GM19099 (cell line): ENCODE data around the gene CALM1.

Source experiments
- POLR2A ChIP-seq: IDR thresholded peaks from 3 replicates; pipeline ENCODE4 v1.6.1; 2011; ENCODE audit warnings: low read depth; ENCODE audit not compliant: insufficient read length; ENCODE audit errors: extremely low read depth

The CALM1 gene

DNA sequence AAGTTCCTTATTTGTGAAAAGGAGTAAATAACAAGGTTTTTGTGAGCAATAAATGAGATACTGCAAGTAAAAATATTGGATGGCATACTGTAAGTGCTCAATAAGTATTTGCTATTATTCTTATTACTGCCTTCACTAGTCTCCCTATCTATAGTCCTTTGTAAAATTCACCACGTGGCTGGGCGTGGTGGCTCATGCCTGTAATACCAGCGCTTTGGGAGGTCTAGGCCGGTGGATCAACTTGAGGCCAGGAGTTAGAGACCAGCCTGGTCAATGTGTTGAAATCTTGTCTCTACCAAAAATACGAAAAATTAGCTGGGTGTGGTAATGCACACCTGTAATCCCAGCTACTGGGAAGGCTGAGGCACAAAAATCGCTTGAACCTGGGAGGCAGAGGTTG lies 18.6 kb upstream of the CALM1 start:
- TF ChIP-seq POLR2A, result no peak

DNA sequence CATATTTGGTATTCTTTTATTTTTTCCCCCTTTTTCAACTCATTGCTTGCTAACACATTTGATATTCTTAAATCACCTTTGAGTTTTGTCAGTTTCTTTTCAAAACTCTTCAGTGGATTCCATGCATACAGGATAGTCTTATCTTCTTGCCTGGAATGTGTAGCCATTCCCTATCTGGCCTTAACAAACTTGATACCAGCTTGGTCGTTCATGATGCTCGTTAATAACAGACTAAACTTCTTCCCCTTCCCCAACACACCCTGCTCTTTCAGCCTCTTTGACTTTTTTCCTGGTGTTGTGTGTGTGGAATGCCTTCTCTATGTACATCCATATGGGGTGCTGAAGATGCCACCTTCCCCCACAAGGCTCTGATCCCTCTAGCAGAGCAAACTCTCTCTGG lies 17.7 kb upstream of the CALM1 start:
- TF ChIP-seq POLR2A, result no peak

DNA sequence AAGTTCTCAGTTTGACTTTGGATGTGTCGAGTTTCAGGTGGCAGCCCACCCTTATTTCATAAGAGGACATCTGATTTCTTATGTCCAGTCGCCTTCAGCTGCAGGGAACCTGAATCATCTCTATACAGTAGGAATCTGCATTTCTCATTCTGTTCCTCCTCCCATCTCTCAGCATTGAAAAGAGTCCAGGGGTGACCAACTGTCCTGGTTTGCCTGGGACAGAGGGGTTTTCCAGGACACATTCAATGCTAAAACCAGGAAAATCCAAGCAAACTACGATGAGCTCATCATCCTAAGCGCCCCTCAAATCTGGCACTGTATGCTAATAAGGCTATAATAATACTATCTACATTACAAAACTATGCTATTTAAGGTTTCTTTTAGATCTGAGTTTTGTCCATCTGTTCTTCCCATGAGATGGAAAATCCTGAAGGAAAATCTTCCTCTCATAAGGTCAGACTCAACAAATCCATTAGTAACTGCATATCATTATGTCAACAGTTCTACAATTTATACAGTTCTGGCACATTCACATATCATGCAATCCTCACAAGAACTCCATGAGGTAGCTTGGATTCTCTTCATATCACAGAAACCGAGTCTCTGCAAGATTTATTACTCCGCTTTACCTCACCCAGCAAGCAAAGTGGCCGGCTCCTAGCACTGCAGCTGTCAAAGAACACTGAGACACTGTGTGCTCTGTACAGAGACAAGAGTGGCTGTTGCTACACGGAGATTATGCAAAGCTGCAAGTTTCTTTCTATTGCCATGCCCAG lies 15.6 kb upstream of the CALM1 start:
- TF ChIP-seq POLR2A, result no peak

DNA sequence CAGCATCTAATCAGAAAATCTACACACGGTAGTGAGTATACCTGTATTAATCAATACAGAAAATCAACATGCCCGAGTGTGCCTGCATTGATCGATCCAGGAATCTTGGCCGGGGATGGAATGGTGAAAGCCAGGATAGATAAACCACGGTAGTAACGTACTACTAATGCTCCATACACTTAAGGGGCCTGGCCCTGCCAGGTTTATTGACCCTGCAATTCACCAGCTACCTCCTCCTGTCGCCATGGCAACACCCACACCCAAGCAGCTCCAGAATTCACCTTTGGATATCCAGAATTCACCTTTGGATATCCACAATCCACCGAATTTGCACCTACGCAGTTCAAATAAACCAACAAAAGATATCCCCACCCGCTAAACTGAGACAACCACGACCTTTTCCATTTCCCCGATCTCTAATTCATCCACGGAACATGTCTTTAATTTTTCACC lies 14.8 kb upstream of the CALM1 start:
- TF ChIP-seq POLR2A, result no peak

DNA sequence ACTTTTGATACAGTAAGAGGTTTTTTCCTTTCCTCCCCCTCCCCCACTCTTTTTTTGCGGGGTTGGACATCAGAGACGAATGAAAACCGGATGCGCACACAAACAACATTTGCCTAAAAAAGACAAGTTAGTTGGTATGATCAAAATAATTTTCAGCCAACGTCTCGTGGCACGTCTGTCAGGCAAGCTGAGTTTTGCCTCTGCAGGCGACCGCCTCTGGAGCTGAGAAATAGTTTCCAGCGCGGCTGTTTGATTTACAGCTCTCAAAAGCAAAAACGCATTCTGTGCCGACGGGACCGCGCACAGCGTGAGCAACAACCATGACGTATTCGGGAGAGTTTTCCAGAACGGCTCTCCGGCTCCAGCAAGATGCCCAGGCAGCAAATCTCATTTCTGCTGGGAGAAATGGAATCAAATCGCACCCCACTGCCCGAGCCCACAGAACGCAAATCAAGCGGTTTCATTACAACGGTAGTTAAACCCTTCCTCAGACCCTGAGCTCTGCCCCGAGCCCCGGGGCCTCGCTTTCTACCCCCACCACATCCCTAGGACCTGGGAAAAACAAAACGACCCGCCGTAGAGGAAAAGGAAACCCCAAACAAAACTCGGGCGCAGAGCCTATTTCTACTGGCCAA lies 14.2 kb upstream of the CALM1 start:
- no peak for TF ChIP-seq POLR2A

DNA sequence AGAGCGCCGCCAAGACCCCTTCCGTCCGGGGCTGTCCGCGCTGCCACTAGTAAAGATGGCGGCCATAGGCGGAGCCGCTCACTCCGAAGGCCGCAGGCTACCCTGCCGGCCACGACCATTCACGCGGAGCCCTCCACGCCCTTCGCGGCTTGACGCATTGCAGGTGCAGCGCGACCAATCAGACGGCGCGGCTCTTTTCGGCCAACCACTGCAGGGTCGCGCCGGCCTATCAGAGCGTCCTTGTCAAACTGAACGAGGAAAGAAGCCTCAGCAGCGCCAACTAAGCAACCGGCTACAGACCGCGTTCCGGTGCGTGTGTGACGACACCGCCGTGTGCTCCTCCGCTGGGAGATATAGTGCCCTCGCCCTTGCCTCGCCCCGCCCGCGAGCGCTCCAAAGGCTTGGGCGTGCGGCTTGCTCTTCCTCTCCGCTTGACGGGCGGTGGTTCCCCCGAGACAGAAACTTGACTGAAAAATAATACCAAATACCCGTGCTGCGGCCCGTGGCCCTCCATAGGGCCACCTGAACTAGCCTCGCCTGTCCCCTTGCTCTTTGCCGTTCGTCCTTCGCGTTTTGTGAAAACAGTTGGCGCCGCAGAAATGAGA lies 13.6 kb upstream of the CALM1 start:
- peak; percentile 86 for TF ChIP-seq POLR2A

DNA sequence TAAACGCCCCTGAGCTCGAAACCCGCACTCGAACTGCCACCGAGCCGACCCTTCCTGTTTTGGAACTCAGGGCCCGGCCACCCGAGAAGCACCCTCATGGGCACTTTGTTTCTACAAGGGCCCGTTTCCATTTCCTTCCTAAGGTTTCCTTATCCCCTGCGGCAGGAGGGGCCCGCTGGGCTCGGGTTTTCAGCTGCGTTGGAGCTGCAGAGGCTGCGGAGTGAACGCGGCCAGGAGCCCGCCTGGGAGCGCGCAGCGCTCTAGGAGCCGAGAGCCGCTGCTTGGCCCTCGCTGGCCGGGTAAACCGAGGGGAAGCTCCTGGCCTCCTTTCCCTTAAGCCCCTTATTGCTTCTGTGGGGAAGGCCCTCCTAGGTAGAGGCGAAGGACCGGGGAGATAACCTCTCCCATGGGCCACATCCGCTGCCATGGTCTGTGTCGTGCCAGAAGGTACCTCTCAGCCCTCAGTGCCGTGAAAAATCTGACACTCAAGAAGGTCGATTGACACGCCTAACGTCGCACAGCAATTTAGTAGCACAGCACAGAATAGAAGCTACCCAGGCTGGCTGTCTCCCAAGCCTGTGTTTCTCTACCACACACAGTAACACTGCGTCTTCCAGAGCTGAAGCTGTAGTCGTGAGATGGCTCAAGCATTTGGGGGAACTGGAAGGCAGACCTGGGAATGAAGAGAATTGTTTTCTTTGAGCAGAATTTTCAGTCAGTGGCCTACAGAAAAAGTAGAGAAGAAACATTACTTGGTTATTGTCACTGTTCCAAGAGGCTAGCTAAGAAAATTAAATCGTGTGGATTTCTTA lies 12.9 kb upstream of the CALM1 start:
- no peak for TF ChIP-seq POLR2A

DNA sequence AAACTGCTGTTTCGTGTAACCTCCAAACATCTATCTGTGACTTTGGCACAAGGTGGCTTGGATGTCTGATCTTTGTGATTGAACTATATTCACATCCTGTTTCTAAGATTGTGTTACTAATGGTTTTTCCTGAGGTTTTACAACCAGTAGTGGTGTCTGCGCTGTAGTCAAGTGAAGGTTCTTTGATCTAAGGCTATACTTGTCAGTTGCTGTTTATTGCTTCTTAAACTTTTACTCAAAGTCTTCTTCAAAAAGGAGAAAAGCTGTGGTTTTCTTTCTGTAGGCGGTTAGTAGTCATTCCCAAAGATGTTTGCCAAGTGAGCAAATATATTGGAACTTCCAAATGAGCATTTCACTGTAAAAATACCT lies 12.3 kb upstream of the CALM1 start:
- TF ChIP-seq POLR2A, result no peak

DNA sequence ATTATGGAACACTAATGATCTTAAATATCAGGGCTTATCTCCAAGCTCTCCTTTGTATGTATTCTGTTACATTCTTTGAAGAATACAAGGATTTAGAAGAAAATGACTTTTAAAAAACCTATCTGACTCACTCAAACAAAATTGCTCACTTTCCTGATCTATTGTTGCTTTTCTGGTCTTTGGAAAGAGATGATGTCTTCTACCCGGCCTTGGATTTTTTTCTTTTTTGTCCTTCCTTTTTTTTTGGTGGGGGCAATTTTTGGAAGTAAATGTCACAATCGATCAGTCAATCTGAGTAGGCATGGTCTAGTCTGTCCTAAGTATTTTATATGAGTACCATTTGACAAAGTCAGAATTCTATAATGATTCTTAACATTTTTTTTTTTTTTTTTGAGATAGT lies 10.5 kb upstream of the CALM1 start:
- no peak for TF ChIP-seq POLR2A

DNA sequence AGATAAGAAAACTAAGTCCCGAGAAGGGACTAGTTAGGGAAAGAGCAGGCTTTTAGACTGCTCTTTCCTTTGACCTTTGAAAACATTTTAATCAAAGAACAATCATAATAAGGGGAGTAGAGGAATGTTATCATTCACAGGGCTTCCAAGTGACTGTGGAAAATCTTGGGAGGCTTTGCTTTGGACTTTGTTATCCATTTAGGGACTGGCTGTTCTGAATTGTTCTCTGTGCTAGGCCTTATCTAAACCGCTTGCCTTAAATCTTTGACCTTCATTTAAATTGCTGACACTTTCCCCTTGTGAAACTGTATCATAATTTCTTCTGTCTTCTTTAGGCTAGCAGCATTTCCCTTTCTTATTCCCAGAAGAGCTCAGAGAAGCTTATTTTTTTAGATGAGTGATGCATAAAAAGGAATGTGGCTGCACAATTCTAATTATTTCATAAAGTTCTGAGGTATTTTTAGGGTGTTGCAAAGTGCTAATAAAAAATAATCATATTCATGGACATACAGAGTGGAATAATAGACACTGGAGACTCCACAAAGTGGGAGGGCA lies 9.5 kb upstream of the CALM1 start:
- TF ChIP-seq POLR2A, result no peak

DNA sequence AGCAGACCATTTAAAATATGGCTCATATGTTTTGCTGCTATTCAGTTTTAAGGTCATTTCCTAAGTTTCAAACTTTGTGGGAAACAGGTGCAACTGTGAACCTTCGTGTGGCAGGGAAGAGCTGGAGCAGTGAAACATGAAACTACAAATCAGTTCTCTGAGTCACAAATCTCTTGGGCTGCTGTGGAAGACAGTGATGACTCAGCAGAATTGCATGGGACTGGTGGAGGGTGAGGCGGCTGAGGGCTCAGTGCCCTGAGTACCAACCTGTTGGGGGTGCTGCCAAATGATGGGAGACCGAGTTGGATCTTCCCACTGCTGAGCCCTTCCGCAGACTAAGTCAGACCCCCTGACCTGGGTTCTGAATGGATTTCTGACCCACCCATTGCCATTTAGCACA lies 8.4 kb upstream of the CALM1 start:
- no peak for TF ChIP-seq POLR2A

DNA sequence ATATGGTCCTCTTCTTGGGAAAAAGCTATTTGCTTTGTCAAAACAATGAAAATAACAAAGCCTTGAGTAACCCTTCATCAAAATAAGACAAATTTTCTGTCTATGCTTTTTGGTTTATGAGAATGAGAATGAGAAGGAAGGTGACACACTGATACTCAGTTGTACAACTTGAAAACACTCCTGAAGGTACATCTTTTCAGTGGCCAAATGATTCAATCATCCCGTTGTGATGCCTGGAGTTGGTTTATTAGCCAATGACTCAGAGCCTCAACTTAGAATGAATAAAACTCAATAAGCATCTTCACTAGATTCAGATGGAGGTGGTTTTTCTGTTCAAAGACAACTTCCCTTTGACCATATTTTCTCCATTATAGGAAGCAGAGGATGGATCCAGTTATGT lies 7.8 kb upstream of the CALM1 start:
- no peak for TF ChIP-seq POLR2A

DNA sequence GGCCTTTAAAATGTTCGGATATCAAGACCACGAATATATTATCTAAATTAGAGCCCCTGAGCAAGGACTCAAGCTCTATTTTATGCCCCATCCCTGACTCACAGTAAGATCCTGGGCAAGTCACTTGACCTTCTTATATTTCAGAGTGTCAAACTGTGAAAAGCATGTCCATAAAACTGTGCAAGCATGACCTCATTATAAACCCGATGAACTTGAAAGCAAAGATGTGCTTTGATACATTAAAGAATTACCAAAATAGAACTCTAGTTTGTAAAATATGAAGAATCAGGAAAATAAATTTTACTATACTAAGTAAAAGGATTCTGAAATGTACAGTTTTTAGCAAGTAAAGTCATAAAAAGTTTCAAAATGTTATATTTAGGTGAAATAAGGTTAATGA lies 2.9 kb upstream of the CALM1 start:
- TF ChIP-seq POLR2A, result no peak

DNA sequence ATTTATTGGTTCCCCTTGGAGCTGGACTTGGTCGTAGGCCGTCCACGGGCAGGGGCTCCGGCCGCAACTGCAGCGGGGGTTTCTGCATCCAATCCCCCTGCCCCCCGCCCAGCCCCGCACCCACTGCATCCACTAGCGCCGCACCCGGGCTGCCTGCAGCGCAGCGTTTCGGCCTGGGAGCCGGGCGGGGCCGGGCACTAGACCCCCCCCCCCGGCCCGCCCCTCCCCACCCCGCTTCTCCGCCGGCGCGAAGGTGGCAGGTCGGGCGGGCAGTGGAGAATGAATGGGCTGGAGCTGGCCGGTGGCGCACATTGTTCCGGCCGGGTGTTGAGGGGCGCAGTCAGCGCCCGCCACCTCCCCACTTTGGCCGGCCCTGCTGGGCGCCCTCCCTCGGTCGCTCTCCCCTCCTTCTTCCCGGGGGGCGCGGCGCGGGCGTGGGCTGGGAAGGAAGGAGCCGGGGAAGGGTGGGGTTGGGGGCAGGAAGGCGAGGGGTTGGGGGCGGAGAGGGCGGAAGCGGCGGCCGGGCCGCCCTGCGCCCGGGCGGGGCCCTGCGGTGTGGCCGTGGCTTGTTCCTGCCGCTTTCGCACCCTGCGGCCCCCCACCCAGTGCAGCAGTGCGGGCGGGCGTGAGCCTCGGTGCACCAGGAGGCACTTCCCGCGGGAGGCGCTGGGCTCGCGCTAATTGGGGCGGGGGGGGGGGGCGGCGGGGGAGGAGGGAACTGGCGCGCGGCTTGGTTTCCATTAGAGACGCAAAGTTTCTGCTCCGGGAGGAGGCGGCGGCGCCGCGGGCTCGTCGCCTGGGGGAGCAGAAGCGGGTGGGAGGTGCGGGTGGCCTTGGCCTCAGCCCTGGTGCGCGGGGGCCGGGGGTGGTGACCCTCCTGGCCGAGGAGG lies 841 bp downstream of the CALM1 start:
- TF ChIP-seq POLR2A, result peak; percentile 34

DNA sequence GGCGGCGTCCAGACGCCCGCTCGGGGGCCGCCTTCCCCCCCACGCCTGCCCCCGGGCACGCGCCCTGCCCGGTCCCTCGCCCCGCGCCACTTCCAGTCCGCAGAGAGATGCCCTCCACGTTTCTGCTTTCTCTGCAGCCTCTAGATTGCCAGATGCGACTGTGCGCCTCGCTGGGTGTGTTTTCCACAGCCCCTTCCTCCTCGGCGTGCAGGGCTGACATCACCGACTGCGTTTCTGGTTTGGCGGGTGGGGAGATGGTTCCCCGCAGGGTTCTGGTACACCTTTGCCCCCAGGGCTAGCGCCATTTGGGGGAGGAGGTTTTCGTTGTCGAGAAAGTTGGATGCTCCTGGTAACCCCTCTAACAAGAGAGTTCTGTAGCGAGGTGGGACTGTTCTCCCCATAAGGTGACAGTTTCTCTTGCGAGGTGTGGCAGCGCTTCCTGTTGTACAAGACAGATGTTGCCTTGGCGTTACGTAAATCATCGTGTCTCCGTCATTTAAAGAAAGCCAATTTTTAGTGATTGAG lies 1.5 kb downstream of the CALM1 start:
- peak; percentile 4 for TF ChIP-seq POLR2A
